Measurements from ENCODE around the gene THSD4. TPM values are rescaled to one million over a fixed set of nuclear protein-coding genes. Genes with fewer than 3 reads are reported as not detected.

THSD4 gene
- total RNA-seq, 1 experiment from 2014 or later, result 36.3 TPM

DNA sequence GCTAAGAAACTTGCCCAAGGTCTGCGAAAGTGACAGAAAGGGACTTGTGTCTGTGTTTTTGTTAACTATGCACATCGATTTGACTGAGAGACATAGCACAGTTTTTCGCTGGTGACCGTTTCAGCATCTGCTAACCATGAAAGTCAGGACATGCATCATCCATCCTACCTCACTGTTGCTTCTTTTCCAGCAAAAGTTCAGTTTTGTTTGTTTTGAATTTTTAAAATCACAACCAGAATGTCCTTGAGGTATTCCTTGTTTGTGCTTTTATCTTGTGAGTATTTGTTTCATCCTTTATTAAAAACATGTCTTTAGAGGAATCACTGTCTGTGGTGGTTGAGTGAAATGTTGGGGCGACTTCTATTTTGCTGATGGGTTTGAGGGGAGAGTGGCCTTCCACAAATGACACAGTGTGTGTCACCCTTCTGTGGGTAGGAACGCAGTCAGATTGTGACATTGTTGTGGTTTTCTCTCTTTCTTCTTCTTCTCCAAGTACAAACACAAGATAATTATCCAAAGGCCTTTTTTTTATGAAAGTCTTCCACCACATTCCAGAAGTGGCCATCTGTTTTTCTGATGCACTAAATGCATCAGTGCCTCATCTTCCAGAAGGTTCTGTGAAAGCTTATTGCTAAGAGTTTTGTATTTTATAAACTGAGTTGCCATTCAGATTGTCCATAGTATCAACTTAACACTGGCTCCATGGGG is 480.7 kb downstream of the THSD4 start:
- no peaks in the 10 kb centered on the region for H3K9me3 Mint-ChIP-seq (ENCODE audit: unreplicated experiment)
- no peak for DNase-seq (ENCODE audit: unreplicated experiment)
- intact Hi-C loops (cut with micrococcal nuclease), result no loop called here
- CTCF ChIA-PET, result interaction anchor here (0.5 kb wide), 1 partner anchor 26 kb away, joined by 3 read pairs; no protein-coding TSS in a partner anchor
- H3K36me3 Mint-ChIP-seq (ENCODE audit: insufficient read depth, unreplicated experiment), result peaks cover 6% of the 10 kb centered on the region
- no TSS peak for BruUV-seq (replicated peaks)
- TF ChIP-seq, protein P1, sequence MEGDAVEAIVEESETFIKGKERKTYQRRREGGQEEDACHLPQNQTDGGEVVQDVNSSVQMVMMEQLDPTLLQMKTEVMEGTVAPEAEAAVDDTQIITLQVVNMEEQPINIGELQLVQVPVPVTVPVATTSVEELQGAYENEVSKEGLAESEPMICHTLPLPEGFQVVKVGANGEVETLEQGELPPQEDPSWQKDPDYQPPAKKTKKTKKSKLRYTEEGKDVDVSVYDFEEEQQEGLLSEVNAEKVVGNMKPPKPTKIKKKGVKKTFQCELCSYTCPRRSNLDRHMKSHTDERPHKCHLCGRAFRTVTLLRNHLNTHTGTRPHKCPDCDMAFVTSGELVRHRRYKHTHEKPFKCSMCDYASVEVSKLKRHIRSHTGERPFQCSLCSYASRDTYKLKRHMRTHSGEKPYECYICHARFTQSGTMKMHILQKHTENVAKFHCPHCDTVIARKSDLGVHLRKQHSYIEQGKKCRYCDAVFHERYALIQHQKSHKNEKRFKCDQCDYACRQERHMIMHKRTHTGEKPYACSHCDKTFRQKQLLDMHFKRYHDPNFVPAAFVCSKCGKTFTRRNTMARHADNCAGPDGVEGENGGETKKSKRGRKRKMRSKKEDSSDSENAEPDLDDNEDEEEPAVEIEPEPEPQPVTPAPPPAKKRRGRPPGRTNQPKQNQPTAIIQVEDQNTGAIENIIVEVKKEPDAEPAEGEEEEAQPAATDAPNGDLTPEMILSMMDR (IDR thresholded peaks at IDR 0.05; ENCODE audit: unreplicated experiment), result no peak
- H3K27ac Mint-ChIP-seq (ENCODE audit: low read depth, unreplicated experiment), result no peak overlapping the region
- no peak overlapping the region for H3K4me3 Mint-ChIP-seq (ENCODE audit: unreplicated experiment)
- no peaks in the 10 kb centered on the region for H3K27me3 Mint-ChIP-seq (ENCODE audit: insufficient read depth, unreplicated experiment)
- POLR2A ChIA-PET, result interaction anchor here (0.8 to 1.3 kb wide), 4 partner anchors 10 to 55 kb away, joined by 3 to 6 read pairs (median 4); no protein-coding TSS in a partner anchor
- peaks cover 12% of the 10 kb centered on the region for H3K4me1 Mint-ChIP-seq (ENCODE audit: insufficient read depth, unreplicated experiment)

DNA sequence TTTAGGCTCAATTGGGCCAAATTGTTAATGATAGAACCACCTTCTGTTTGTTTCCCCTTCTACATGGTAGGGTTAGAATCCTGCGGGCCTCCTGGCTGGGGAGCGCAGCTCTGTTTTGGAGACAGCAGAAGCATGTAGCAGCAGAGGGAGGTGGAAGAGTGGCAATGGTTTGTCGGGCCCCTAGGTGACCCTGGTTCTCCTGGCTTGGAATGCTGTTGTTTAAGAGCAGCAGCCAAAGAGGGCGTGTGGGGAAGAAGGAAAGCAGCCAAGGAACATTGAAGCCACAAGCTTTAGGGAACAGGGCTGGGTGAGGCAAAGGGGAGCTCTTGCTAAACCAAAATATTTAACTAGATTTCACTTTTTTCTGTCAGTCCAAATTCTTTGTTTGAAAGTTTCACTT is 481.4 kb downstream of the THSD4 start:
- peak; percentile 34 for DNase-seq (ENCODE audit: unreplicated experiment)
- Mint-ChIP-seq H3K27me3 (ENCODE audit: insufficient read depth, unreplicated experiment) (no peaks in the 10 kb centered on the region), H3K9me3 (ENCODE audit: unreplicated experiment) (no peaks in the 10 kb centered on the region), H3K4me3 (ENCODE audit: unreplicated experiment) (no peak overlapping the region), H3K36me3 (ENCODE audit: insufficient read depth, unreplicated experiment) (peaks cover 6% of the 10 kb centered on the region), H3K4me1 (ENCODE audit: insufficient read depth, unreplicated experiment) (peaks cover 12% of the 10 kb centered on the region), H3K27ac (ENCODE audit: low read depth, unreplicated experiment) (no peak overlapping the region)
- POLR2A ChIA-PET, result interaction anchor here (0.8 to 1.2 kb wide), 3 partner anchors 12 to 55 kb away, joined by 3 to 4 read pairs (median 3); no protein-coding TSS in a partner anchor
- no TSS peak for BruUV-seq (replicated peaks)
- CTCF ChIA-PET, result interaction anchor here (0.5 to 0.6 kb wide), 2 partner anchors 26 to 31 kb away, joined by 3 read pairs; no protein-coding TSS in a partner anchor
- intact Hi-C loops (cut with micrococcal nuclease), result no loop called here
- TF ChIP-seq, protein P1 (IDR thresholded peaks at IDR 0.05; ENCODE audit: unreplicated experiment), result no peak

DNA sequence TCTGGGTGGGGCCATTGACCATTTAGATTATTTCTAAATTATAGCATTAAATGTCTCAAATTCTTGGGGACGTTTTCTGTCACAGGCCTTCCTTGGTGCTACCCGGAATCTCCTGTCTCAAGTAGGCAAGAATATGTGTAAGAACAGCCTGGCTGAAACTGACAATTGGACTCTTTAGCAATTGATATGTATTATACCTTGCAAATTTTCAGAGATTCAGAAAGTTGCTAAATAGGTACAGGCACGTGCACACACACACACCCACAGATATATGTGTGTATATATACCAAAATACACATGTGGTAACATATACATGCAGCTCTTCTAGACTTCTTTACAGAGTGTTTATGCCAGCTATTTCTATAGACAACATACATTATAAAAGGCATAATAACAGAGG is 481.9 kb downstream of the THSD4 start:
- H3K27ac Mint-ChIP-seq (ENCODE audit: low read depth, unreplicated experiment), result no peak overlapping the region
- no peak for DNase-seq (ENCODE audit: unreplicated experiment)
- TF ChIP-seq, protein P1 (IDR thresholded peaks at IDR 0.05; ENCODE audit: unreplicated experiment), result no peak
- intact Hi-C loops (cut with micrococcal nuclease), result no loop called here
- no peaks in the 10 kb centered on the region for H3K9me3 Mint-ChIP-seq (ENCODE audit: unreplicated experiment)
- no TSS peak for BruUV-seq (replicated peaks)
- H3K4me1 Mint-ChIP-seq (ENCODE audit: insufficient read depth, unreplicated experiment), result peaks cover 12% of the 10 kb centered on the region
- no peaks in the 10 kb centered on the region for H3K27me3 Mint-ChIP-seq (ENCODE audit: insufficient read depth, unreplicated experiment)
- no peak overlapping the region for H3K4me3 Mint-ChIP-seq (ENCODE audit: unreplicated experiment)
- CTCF ChIA-PET, result interaction anchor here (0.6 kb wide), 2 partner anchors 30 to 52 kb away, joined by 3 read pairs; no protein-coding TSS in a partner anchor
- POLR2A ChIA-PET, result interaction anchor here (0.8 to 1.2 kb wide), 2 partner anchors 12 to 21 kb away, joined by 3 read pairs; no protein-coding TSS in a partner anchor
- peaks cover 6% of the 10 kb centered on the region for H3K36me3 Mint-ChIP-seq (ENCODE audit: insufficient read depth, unreplicated experiment)

DNA sequence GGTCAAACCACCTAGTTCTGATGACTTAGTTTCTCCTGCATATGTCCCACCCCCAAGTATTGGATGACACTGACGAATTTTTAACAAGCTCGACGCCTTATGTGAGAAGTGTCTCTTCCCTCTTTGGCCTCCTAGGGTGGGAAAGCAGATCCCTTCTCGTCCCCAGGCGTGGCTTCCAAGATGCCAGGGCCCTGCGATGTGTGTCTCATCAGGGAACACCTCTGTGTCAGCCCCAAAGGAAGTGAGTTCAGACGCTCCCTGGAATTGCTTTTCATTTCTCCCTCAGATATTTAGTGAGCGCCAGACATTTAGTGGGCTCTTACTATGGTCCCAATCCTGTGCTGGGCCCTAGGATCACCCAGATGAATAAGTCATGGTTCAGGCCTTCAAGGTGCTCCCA is 482.4 kb downstream of the THSD4 start:
- ChIA-PET CTCF (interaction anchor here (0.6 kb wide), 2 partner anchors 52 to 961 kb away, joined by 3 read pairs; no protein-coding TSS in a partner anchor), POLR2A (interaction anchor here (0.8 to 1.2 kb wide), 2 partner anchors 11 to 22 kb away, joined by 3 read pairs; no protein-coding TSS in a partner anchor)
- TF ChIP-seq, protein P1 (IDR thresholded peaks at IDR 0.05; ENCODE audit: unreplicated experiment), result no peak
- no TSS peak for BruUV-seq (replicated peaks)
- Mint-ChIP-seq H3K4me1 (ENCODE audit: insufficient read depth, unreplicated experiment) (peaks cover 12% of the 10 kb centered on the region), H3K9me3 (ENCODE audit: unreplicated experiment) (no peaks in the 10 kb centered on the region), H3K27me3 (ENCODE audit: insufficient read depth, unreplicated experiment) (no peaks in the 10 kb centered on the region), H3K36me3 (ENCODE audit: insufficient read depth, unreplicated experiment) (peaks cover 6% of the 10 kb centered on the region), H3K4me3 (ENCODE audit: unreplicated experiment) (no peak overlapping the region), H3K27ac (ENCODE audit: low read depth, unreplicated experiment) (no peak overlapping the region)
- no peak for DNase-seq (ENCODE audit: unreplicated experiment)
- intact Hi-C loops (cut with micrococcal nuclease), result no loop called here

All from MCF 10A (cell line).